Measurements from ENCODE around the gene FBLN2.

The FBLN2 gene

GRCh38 chr3:13505147-13506130 is 43.5 kb upstream of the FBLN2 start:
- no peak for TF ChIP-seq CTCF (conservative IDR thresholded peaks at IDR 0.05; ENCODE audit: low read depth, low read length)
- H3K9ac ChIP-seq: no peak overlapping the region
- H3K79me2 ChIP-seq (ENCODE audit: insufficient read depth, low read depth): no peaks in the 10 kb centered on the region
- H3K4me1 ChIP-seq (ENCODE audit: low read depth, poor library complexity, severe bottlenecking): no peaks in the 10 kb centered on the region
- H4K20me1 ChIP-seq (ENCODE audit: insufficient read depth): no peaks in the 10 kb centered on the region
- H3K36me3 ChIP-seq (ENCODE audit: insufficient read depth): no peaks in the 10 kb centered on the region
- H3K4me3 ChIP-seq (IDR thresholded peaks at IDR 0.05; ENCODE audit: insufficient read depth, low read depth, low read length): no peak overlapping the region
- H2AFZ ChIP-seq (ENCODE audit: low read depth): no peak overlapping the region
- H3K4me2 ChIP-seq: no peak overlapping the region
- no peak overlapping the region for H3K27ac ChIP-seq
- H3K27me3 ChIP-seq (ENCODE audit: insufficient read depth, low read depth): no peaks in the 10 kb centered on the region

GRCh38 chr3:13506239-13506638 is 42.7 kb upstream of the FBLN2 start:
- Histone ChIP-seq H4K20me1 (ENCODE audit: insufficient read depth) (no peaks in the 10 kb centered on the region), H3K79me2 (ENCODE audit: insufficient read depth, low read depth) (no peaks in the 10 kb centered on the region), H3K4me2 (no peak overlapping the region), H3K36me3 (ENCODE audit: insufficient read depth) (no peaks in the 10 kb centered on the region), H2AFZ (ENCODE audit: low read depth) (no peak overlapping the region), H3K27me3 (ENCODE audit: insufficient read depth, low read depth) (no peaks in the 10 kb centered on the region), H3K9ac (no peak overlapping the region), H3K4me3 (IDR thresholded peaks at IDR 0.05; ENCODE audit: insufficient read depth, low read depth, low read length) (no peak overlapping the region), H3K4me1 (ENCODE audit: low read depth, poor library complexity, severe bottlenecking) (no peaks in the 10 kb centered on the region), H3K27ac (no peak overlapping the region)
- TF ChIP-seq CTCF (conservative IDR thresholded peaks at IDR 0.05; ENCODE audit: low read depth, low read length): no peak

GRCh38 chr3:13506680-13507079 is 42.2 kb upstream of the FBLN2 start:
- Histone ChIP-seq H3K4me2 (no peak overlapping the region), H3K4me1 (ENCODE audit: low read depth, poor library complexity, severe bottlenecking) (no peaks in the 10 kb centered on the region), H3K9ac (no peak overlapping the region), H3K79me2 (ENCODE audit: insufficient read depth, low read depth) (no peaks in the 10 kb centered on the region), H3K27me3 (ENCODE audit: insufficient read depth, low read depth) (no peaks in the 10 kb centered on the region), H4K20me1 (ENCODE audit: insufficient read depth) (no peaks in the 10 kb centered on the region), H2AFZ (ENCODE audit: low read depth) (no peak overlapping the region), H3K36me3 (ENCODE audit: insufficient read depth) (no peaks in the 10 kb centered on the region), H3K27ac (no peak overlapping the region), H3K4me3 (IDR thresholded peaks at IDR 0.05; ENCODE audit: insufficient read depth, low read depth, low read length) (no peak overlapping the region)
- TF ChIP-seq CTCF (conservative IDR thresholded peaks at IDR 0.05; ENCODE audit: low read depth, low read length): no peak

- Histone ChIP-seq H3K4me3 (IDR thresholded peaks at IDR 0.05; ENCODE audit: insufficient read depth, low read depth, low read length) (no peak overlapping the region), H4K20me1 (ENCODE audit: insufficient read depth) (no peaks in the 10 kb centered on the region), H3K4me1 (ENCODE audit: low read depth, poor library complexity, severe bottlenecking) (no peaks in the 10 kb centered on the region), H3K4me2 (no peak overlapping the region), H3K9ac (no peak overlapping the region), H3K27me3 (ENCODE audit: insufficient read depth, low read depth) (no peaks in the 10 kb centered on the region), H3K27ac (no peak overlapping the region), H3K36me3 (ENCODE audit: insufficient read depth) (no peaks in the 10 kb centered on the region), H2AFZ (ENCODE audit: low read depth) (no peak overlapping the region), H3K79me2 (ENCODE audit: insufficient read depth, low read depth) (no peaks in the 10 kb centered on the region)
- no peak for TF ChIP-seq CTCF (conservative IDR thresholded peaks at IDR 0.05; ENCODE audit: low read depth, low read length)
Observed at GRCh38 chr3:13507247-13507569, 41.7 kb upstream of the FBLN2 start.
